Motor neuron (in vitro differentiated cells): ENCODE measurements around the gene ACER2. TPM values are rescaled to one million over a fixed set of nuclear protein-coding genes. Genes with fewer than 3 reads are reported as not detected.
"Not testable (repeated sequence)": the region's sequence is repeated elsewhere in the genome, so short reads cannot be mapped to it uniquely, and the experiment has no call there.

Experiments used
- ATAC-seq, 8 experiments: fragments of 200-7000 bp; cut with Tn5 transposase; replicated peaks in 6 of 8; 2 replicates each; pipeline ENCODE4 v1.8.0; 2021; ENCODE audit warnings: mild to moderate bottlenecking in 8 of 8, moderate library complexity in 8 of 8
- H3K27ac ChIP-seq, 2 donors: fragments of 250-450 bp; sonication (Bioruptor Pico); 2 replicates each; pipeline ENCODE4 v1.9.0; 2021; ENCODE audit warnings: antibody characterized with exemption in 2 of 2, mild to moderate bottlenecking in 2 of 2, moderate library complexity in 1 of 2
- H3K4me1 ChIP-seq, 2 donors: fragments of 250-450 bp; sonication (Bioruptor Pico); replicated peaks in 1 of 2; 2 replicates each; pipeline ENCODE4 v1.6.1; 2021; ENCODE audit warnings: antibody characterized with exemption in 2 of 2, mild to moderate bottlenecking in 2 of 2, moderate library complexity in 1 of 2
- H3K4me3 ChIP-seq, 5 donors: fragments of 250-450 bp; sonication (Bioruptor Pico); 2 replicates each; pipeline ENCODE4 v1.9.0; 2021; ENCODE audit warnings: antibody characterized with exemption in 5 of 5, mild to moderate bottlenecking in 5 of 5, moderate library complexity in 4 of 5
- WGBS, 10 experiments: fragments of 450-650 bp; shearing (Covaris generic); methylation state at CpG; one replicate each; pipeline ENCODE4 v1.0.0; 2022; 5-methylcytosine and 5-hydroxymethylcytosine counted together
- in situ Hi-C, 9 experiments: fragments of 400-800 bp; cut with MboI; loops; one replicate each; pipeline ENCODE4 v1.15.0; 2021; ENCODE audit warnings: low sequenced_read_pairs in 9 of 9, low pct_unique_long_range_greater_than_20kb in 2 of 9; ENCODE audit not compliant: unreplicated experiment in 9 of 9
- total RNA-seq, 8 experiments: library from RNA; unstranded; fragments of 300-600 nt; gene quantifications; 2 replicates each; pipeline versions ENCODE4 v1.2.3 to v1.2.4, GENCODE V29; 2022

The ACER2 gene
- total RNA-seq, 8 experiments from 2014 or later: 1.1 to 8.9 (median 2.4) TPM

- in situ Hi-C loops: no loop called here
- 71 to 100% (median 91%) methylated on average over 3 to 8 of the region's 8 CpGs; no CpG with 5 or more reads in 1 of the 10 experiments for WGBS, 10 experiments
- Histone ChIP-seq H3K27ac (no peak overlapping the region), H3K4me3 (no peak overlapping the region), H3K4me1 (peaks cover 2 to 3% of the 10 kb centered on the region in 2 donors)
- ATAC-seq: no peak
Observed at GRCh38 chr9:19411316-19411715, 2.5 kb downstream of the ACER2 start.

- H3K4me3 ChIP-seq, in situ Hi-C loops, H3K27ac ChIP-seq, ATAC-seq, H3K4me1 ChIP-seq: not testable (repeated sequence)
- WGBS, 10 experiments: 67 to 100% (median 86%) methylated on average over 1 to 2 of the region's 3 CpGs; no CpG with 5 or more reads in 3 of the 10 experiments
Observed at GRCh38 chr9:19413456-19413855, 4.6 kb downstream of the ACER2 start.

GRCh38 chr9:19416143-19416542, 7.3 kb downstream of the ACER2 start:
- in situ Hi-C loops: no loop called here
- WGBS, 10 experiments: 83 to 100% (median 100%) methylated on average over 1 to 2 of the region's 2 CpGs; no CpG with 5 or more reads in 3 of the 10 experiments
- H3K4me1 ChIP-seq: no peaks in the 10 kb centered on the region
- no peak for ATAC-seq
- no peak overlapping the region for H3K27ac ChIP-seq
- no peak overlapping the region for H3K4me3 ChIP-seq

GRCh38 chr9:19420877-19421276, 12.1 kb downstream of the ACER2 start:
- no peak overlapping the region for H3K27ac ChIP-seq
- in situ Hi-C loops: no loop called here
- no peak for ATAC-seq
- WGBS, 10 experiments: 60 to 100% (median 86%) methylated on average over 1 of the region's 1 CpG; no CpG with 5 or more reads in 7 of the 10 experiments
- H3K4me1 ChIP-seq: no peaks in the 10 kb centered on the region
- H3K4me3 ChIP-seq: no peak overlapping the region

- H3K27ac ChIP-seq: no peak overlapping the region
- H3K4me1 ChIP-seq: no peaks in the 10 kb centered on the region
- 75 to 83% (median 80%) methylated on average over 1 to 3 of the region's 3 CpGs; no CpG with 5 or more reads in 5 of the 10 experiments for WGBS, 10 experiments
- in situ Hi-C loops: no loop called here
- no peak overlapping the region for H3K4me3 ChIP-seq
- ATAC-seq: no peak
Observed at GRCh38 chr9:19423163-19423562, 14.4 kb downstream of the ACER2 start.

- Histone ChIP-seq H3K27ac (no peak overlapping the region), H3K4me1 (no peaks in the 10 kb centered on the region), H3K4me3 (no peak overlapping the region)
- ATAC-seq: peak in 1 of 8 experiments; percentile 16
- in situ Hi-C loops: no loop called here
- WGBS, 10 experiments: 30 to 79% (median 67%) methylated on average over 1 to 3 of the region's 3 CpGs; no CpG with 5 or more reads in 1 of the 10 experiments
Observed at GRCh38 chr9:19424176-19424779, 15.5 kb downstream of the ACER2 start.

GRCh38 chr9:19429595-19429994, 20.8 kb downstream of the ACER2 start:
- WGBS, 10 experiments: 0 to 100% (median 75%) methylated on average over 1 to 2 of the region's 2 CpGs
- in situ Hi-C loops: no loop called here
- Histone ChIP-seq H3K4me3 (no peak overlapping the region), H3K27ac (no peak overlapping the region), H3K4me1 (peaks cover 0 to 18% of the 10 kb centered on the region in 2 donors)
- no peak for ATAC-seq

- Histone ChIP-seq H3K4me3 (no peak overlapping the region), H3K4me1 (peaks cover 0 to 18% of the 10 kb centered on the region in 2 donors), H3K27ac (no peak overlapping the region)
- 60% methylated on average over 1 of the region's 2 CpGs; no CpG with 5 or more reads in 9 of the 10 experiments for WGBS, 10 experiments
- in situ Hi-C loops: no loop called here
- ATAC-seq: peak in 1 of 8 experiments; percentile 35
Observed at GRCh38 chr9:19430201-19430760, 21.5 kb downstream of the ACER2 start.

GRCh38 chr9:19431361-19432171, 22.8 kb downstream of the ACER2 start:
- peak overlapping the region; percentile 24 to 50 for H3K27ac ChIP-seq
- in situ Hi-C loops: no loop called here
- peak in 5 of 8 experiments; percentile 49 to 99 (median 98) for ATAC-seq
- WGBS, 10 experiments: 50 to 100% (median 79%) methylated on average over 1 to 10 of the region's 14 CpGs
- no peak overlapping the region for H3K4me3 ChIP-seq
- H3K4me1 ChIP-seq: peaks cover 0 to 18% of the 10 kb centered on the region in 2 donors

- no peak for ATAC-seq
- no peak overlapping the region for H3K4me3 ChIP-seq
- peaks cover 0 to 18% of the 10 kb centered on the region in 2 donors for H3K4me1 ChIP-seq
- in situ Hi-C loops: no loop called here
- no peak overlapping the region for H3K27ac ChIP-seq
Observed at GRCh38 chr9:19432473-19432872, 23.7 kb downstream of the ACER2 start.

- ATAC-seq, H3K4me3 ChIP-seq, in situ Hi-C loops, H3K27ac ChIP-seq: not testable (repeated sequence)
- H3K4me1 ChIP-seq: peaks cover 0 to 18% of the 10 kb centered on the region in 2 donors
- no CpG with 5 or more reads among the region's 35 CpGs for WGBS, 10 experiments
Observed at GRCh38 chr9:19433729-19434128, 24.9 kb downstream of the ACER2 start.

- no peak overlapping the region for H3K4me3 ChIP-seq
- WGBS, 10 experiments: 20 to 100% (median 100%) methylated on average over 1 of the region's 1 CpG; no CpG with 5 or more reads in 3 of the 10 experiments
- in situ Hi-C loops: no loop called here
Observed at GRCh38 chr9:19440376-19440775, 31.6 kb downstream of the ACER2 start.

GRCh38 chr9:19440823-19441580, 32.2 kb downstream of the ACER2 start:
- H3K4me3 ChIP-seq: no peak overlapping the region
- in situ Hi-C loops: no loop called here
- 75 to 95% (median 83%) methylated on average over 1 to 4 of the region's 5 CpGs; no CpG with 5 or more reads in 3 of the 10 experiments for WGBS, 10 experiments
- H3K4me1 ChIP-seq: peaks cover 3 to 5% of the 10 kb centered on the region in 2 donors
- no peak for ATAC-seq
- H3K27ac ChIP-seq: no peak overlapping the region

More at GRCh38 chr9:19440376-19440775, 31.6 kb downstream of the ACER2 start:
- ATAC-seq: no peak
- peaks cover 3 to 5% of the 10 kb centered on the region in 2 donors for H3K4me1 ChIP-seq
- H3K27ac ChIP-seq: no peak overlapping the region
